Panc1 (cell line): ENCODE data around the gene ANO2. TPM values are rescaled to one million over a fixed set of nuclear protein-coding genes. Genes with fewer than 3 reads are reported as not detected.

Experiments
- ATAC-seq: fragments of 200-7000 bp; cut with Tn5 transposase; 2 replicates; pipeline ENCODE4 v1.9.1; 2020; ENCODE audit warnings: mild to moderate bottlenecking, moderate library complexity
- BruUV-seq: library from RNA; stranded (reverse); fragments of 400-500 nt; replicated peaks from 2 replicates; lab custom pipeline; 2021; lab: Mats Ljungman, UMichigan
- CTCF ChIA-PET: fragments of 300-600 bp; sonication (Branson Sonifier 250); formaldehyde crosslinking; loops from one replicate; lab custom pipeline; 2022; ENCODE audit warnings: antibody characterized with exemption; lab: Charles Lee
- POLR2A ChIA-PET: fragments of 300-600 bp; sonication (Branson Sonifier 250); formaldehyde crosslinking; loops from one replicate; lab custom pipeline; 2022; ENCODE audit warnings: antibody characterized with exemption; lab: Charles Lee
- DNase-seq: peaks from one replicate; pipeline ENCODE4 v3.0.0-alpha.2; 2010; ENCODE audit warnings: low read depth, low spot score
- H3K27ac ChIP-seq: 2 replicates; pipeline ENCODE4 v1.5.1; 2011; ENCODE audit warnings: mild to moderate bottlenecking, low read length, inconsistent platforms
- H3K27me3 ChIP-seq: fragments of 200-500 bp; sonication (Bioruptor generic); 2 replicates; pipeline ENCODE4 v1.6.0; 2014; ENCODE audit warnings: low read length, inconsistent platforms; ENCODE audit not compliant: control insufficient read depth, insufficient read depth
- H3K36me3 ChIP-seq: fragments of 200-500 bp; sonication (Bioruptor generic); 2 replicates; pipeline ENCODE4 v1.5.1; 2014; ENCODE audit warnings: inconsistent platforms, mild to moderate bottlenecking, low read length, moderate library complexity; ENCODE audit not compliant: control insufficient read depth, insufficient read depth
- H3K4me1 ChIP-seq: 2 replicates; pipeline ENCODE4 v1.5.1; 2011; ENCODE audit warnings: inconsistent platforms, mild to moderate bottlenecking, low read length, moderate library complexity; ENCODE audit not compliant: control insufficient read depth, insufficient read depth
- H3K4me3 ChIP-seq, 2 experiments: 2 replicates each; pipeline ENCODE4 v1.5.1; 2011 to 2012; ENCODE audit warnings: low read depth in 2 of 2, low read length in 2 of 2, mild to moderate bottlenecking in 2 of 2, inconsistent platforms in 1 of 2, moderate library complexity in 1 of 2
- H3K9me3 ChIP-seq: fragments of 200-500 bp; sonication (Bioruptor generic); 2 replicates; pipeline ENCODE4 v1.5.1; 2014; ENCODE audit warnings: low read depth, mild to moderate bottlenecking, inconsistent platforms, low read length, moderate library complexity; ENCODE audit not compliant: control insufficient read depth, insufficient read depth
- CTCF ChIP-seq: fragments of 450-650 bp; IDR thresholded peaks from 2 replicates; pipeline ENCODE4 v1.5.1; 2017; ENCODE audit warnings: mild to moderate bottlenecking
- POLR2AphosphoS5 ChIP-seq: IDR thresholded peaks from 2 replicates; pipeline ENCODE4 v1.6.1; 2012; ENCODE audit warnings: mild to moderate bottlenecking, low read depth, low read length, moderate library complexity
- REST ChIP-seq, 2 experiments: IDR thresholded peaks; 2 replicates each; pipeline ENCODE4 v1.6.1; 2011 to 2012; ENCODE audit warnings: low read depth in 2 of 2, control low read depth in 1 of 2, low read length in 1 of 2, mild to moderate bottlenecking in 1 of 2, moderate library complexity in 1 of 2; ENCODE audit not compliant: insufficient read depth in 1 of 2
- SIN3A ChIP-seq: IDR thresholded peaks from 2 replicates; pipeline ENCODE4 v1.6.1; 2012; ENCODE audit warnings: low read depth, mild to moderate bottlenecking, low read length, moderate library complexity, borderline replicate concordance; ENCODE audit not compliant: insufficient read depth
- TCF7L2 ChIP-seq: IDR thresholded peaks from 2 replicates; pipeline ENCODE4 v1.6.1; 2011; ENCODE audit warnings: mild to moderate bottlenecking, low read depth, low read length, inconsistent platforms
- in situ Hi-C: cut with HindIII; loops from 2 replicates; pipeline ENCODE4 v1.10.0; 2016; ENCODE audit warnings: low sequenced_read_pairs, low pct_unique_long_range_greater_than_20kb
- intact Hi-C: fragments of 100-400 bp; cut with micrococcal nuclease; formaldehyde crosslinking; loops from one replicate; pipeline ENCODE4 v1.10.0; 2022; ENCODE audit not compliant: unreplicated experiment
- total RNA-seq: library from RNA; stranded (reverse); gene quantifications from one replicate; pipeline ENCODE4 v1.2.1, GENCODE V29; 2021; ENCODE audit not compliant: unreplicated experiment

Gene ANO2
- total RNA-seq, 1 experiment from 2014 or later: not detected

GRCh38 chr12:5756338-5756842 lies 188.7 kb downstream of the ANO2 start:
- H3K4me1 ChIP-seq: no peaks in the 10 kb centered on the region
- H3K9me3 ChIP-seq: no peaks in the 10 kb centered on the region
- DNase-seq (no peak), ATAC-seq (no peak)
- in situ Hi-C loops (no loop called here), intact Hi-C loops (no loop called here)
- CTCF ChIA-PET: no interaction called here
- BruUV-seq: no TSS peak
- POLR2A ChIA-PET: no interaction called here
- H3K27me3 ChIP-seq: no peaks in the 10 kb centered on the region; the same call in 1 of the 2 replicates
- TF ChIP-seq REST (IDR thresholded peaks at IDR 0.05; ENCODE audit: insufficient read depth in 1 of 2, low read depth in 2 of 2, low read length in 1 of 2) (no peak), CTCF (no peak), TCF7L2 (no peak)
- H3K4me3 ChIP-seq: no peak overlapping the region
- no peak overlapping the region for H3K27ac ChIP-seq
- H3K36me3 ChIP-seq: no peaks in the 10 kb centered on the region

GRCh38 chr12:5748027-5748426 lies 197.0 kb downstream of the ANO2 start:
- POLR2A ChIA-PET: no interaction called here
- intact Hi-C loops (no loop called here), in situ Hi-C loops (no loop called here)
- H3K36me3 ChIP-seq: no peaks in the 10 kb centered on the region
- no peak overlapping the region for H3K27ac ChIP-seq
- CTCF ChIA-PET: no interaction called here
- DNase-seq: no peak
- no peaks in the 10 kb centered on the region for H3K4me1 ChIP-seq
- no peak overlapping the region for H3K4me3 ChIP-seq
- ATAC-seq: no peak
- H3K27me3 ChIP-seq: no peaks in the 10 kb centered on the region
- no peaks in the 10 kb centered on the region for H3K9me3 ChIP-seq
- no TSS peak for BruUV-seq
- TF ChIP-seq CTCF (no peak), REST (IDR thresholded peaks at IDR 0.05; ENCODE audit: insufficient read depth in 1 of 2, low read depth in 2 of 2, low read length in 1 of 2) (no peak), SIN3A (no peak), TCF7L2 (no peak), POLR2AphosphoS5 (no peak)
